Activated CD4-positive, alpha-beta T cell treated with anti-CD3 and anti-CD28 coated beads, Interleukin-2, amount 10 ng/mL, durations not matched to agents 24 days and 14 days (primary cell): ENCODE results near the gene OCA2. TPM values are rescaled to one million over a fixed set of nuclear protein-coding genes. Genes with fewer than 3 reads are reported as not detected.

ENCODE experiments used
- DNase-seq: peaks from one replicate; pipeline ENCODE4 v3.0.0; 2022
- H3K27ac Mint-ChIP-seq: one replicate; pipeline ENCODE4 v1.8.0; 2022; ENCODE audit warnings: mild to moderate bottlenecking, mixed read lengths
- H3K27me3 Mint-ChIP-seq: one replicate; pipeline ENCODE4 v1.8.0; 2022; ENCODE audit warnings: mixed read lengths
- H3K36me3 Mint-ChIP-seq: one replicate; pipeline ENCODE4 v1.8.0; 2022; ENCODE audit warnings: low read depth, mild to moderate bottlenecking, mixed read lengths
- H3K4me1 Mint-ChIP-seq: one replicate; pipeline ENCODE4 v1.8.0; 2021; ENCODE audit warnings: mixed read lengths
- H3K4me3 Mint-ChIP-seq: one replicate; pipeline ENCODE4 v1.8.0; 2022; ENCODE audit warnings: mild to moderate bottlenecking, moderate library complexity, mixed read lengths
- H3K9me3 Mint-ChIP-seq: one replicate; pipeline ENCODE4 v1.8.0; 2021; ENCODE audit warnings: mixed read lengths
- intact Hi-C: fragments of 100-400 bp; cut with micrococcal nuclease; formaldehyde crosslinking; loops from one replicate; pipeline ENCODE4 v1.15.1; 2023
- total RNA-seq: library from RNA; stranded (reverse); gene quantifications from 2 replicates; pipeline ENCODE4 v1.2.3, GENCODE V29; 2022

The OCA2 gene
- total RNA-seq, 1 donor from 2014 or later = not detected

DNA sequence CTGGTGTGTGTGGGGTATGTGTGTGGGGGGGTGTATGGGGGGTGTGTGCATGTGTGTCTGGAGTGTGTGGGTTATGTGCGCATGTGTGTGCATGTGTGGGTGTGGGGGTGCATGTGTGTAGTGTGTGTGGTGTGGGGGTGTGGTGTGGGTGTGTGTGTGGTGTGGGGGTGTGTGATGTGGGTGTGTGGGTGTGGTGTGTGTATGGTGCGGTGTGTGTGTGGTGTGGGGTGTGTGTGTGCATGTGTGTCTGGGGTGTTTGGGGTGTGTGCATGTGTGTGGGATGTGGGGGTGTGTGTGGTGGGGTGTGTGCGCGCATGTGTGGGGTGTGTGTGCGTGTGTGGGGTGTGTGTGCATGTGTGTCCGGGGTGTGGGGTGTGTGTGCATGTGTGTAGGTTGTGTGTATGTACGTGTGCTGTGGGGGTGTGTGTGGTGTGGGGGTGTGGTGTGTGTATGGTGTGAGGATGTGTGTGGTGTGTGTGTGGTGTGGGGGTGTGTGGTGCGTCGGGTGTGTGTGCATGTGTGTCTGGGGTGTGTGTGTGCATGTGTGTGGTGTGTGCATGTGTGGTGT, 6.2 kb upstream of the OCA2 start:
- H3K4me1 Mint-ChIP-seq = peaks cover 7% of the 10 kb centered on the region
- DNase-seq = no peak
- H3K27ac Mint-ChIP-seq = no peak overlapping the region
- no peaks in the 10 kb centered on the region for H3K36me3 Mint-ChIP-seq
- H3K4me3 Mint-ChIP-seq = peak overlapping the region; percentile 72
- no peaks in the 10 kb centered on the region for H3K9me3 Mint-ChIP-seq
- intact Hi-C loops = no loop called here
- peaks cover 33% of the 10 kb centered on the region for H3K27me3 Mint-ChIP-seq

DNA sequence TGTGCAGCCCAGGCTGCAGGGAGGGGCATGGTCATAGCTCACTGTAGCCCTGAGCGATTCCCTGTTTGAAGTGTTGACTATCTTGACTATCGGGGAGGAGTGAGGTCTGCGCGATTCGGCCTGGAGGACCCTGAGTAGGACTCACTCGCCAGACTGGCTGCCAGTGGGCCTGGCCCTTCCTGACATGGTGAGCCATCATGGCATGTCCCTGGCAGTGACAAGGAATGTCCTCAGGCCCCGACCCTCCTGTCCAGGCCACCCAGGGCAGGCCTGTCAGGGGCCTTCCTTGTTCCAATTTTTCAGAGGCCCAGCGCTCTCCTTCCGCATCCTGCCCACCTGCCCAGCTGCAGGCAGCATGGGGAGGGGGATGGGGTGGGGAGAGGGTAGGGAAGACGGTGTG, 5.2 kb upstream of the OCA2 start:
- intact Hi-C loops = no loop called here
- Mint-ChIP-seq H3K4me3 (no peak overlapping the region), H3K27ac (no peak overlapping the region), H3K36me3 (no peaks in the 10 kb centered on the region), H3K27me3 (peaks cover 42% of the 10 kb centered on the region), H3K9me3 (no peaks in the 10 kb centered on the region), H3K4me1 (peaks cover 10% of the 10 kb centered on the region)
- DNase-seq = no peak

DNA sequence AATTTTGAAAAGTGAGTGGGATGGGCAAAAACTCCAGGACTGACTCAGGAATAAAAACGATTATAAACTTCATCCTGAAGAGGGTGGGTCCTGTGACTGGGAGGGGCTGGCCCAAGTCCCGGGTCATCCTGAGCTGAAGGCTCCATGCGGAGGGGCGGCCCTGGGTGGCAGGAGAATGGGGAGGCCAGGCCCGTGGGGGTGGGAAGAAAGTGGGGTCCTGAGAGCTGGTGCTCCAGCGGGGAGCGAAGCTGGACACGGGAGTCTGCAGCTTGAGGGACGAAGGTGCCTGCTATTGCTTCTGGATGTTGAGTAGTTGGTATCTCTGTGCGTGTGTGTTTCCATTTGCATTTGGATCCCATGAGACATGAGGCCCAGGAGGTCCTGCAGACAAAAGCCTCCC, 4.7 kb upstream of the OCA2 start:
- intact Hi-C loops = no loop called here
- Mint-ChIP-seq H3K4me3 (no peak overlapping the region), H3K4me1 (peaks cover 10% of the 10 kb centered on the region), H3K27me3 (peaks cover 45% of the 10 kb centered on the region), H3K36me3 (no peaks in the 10 kb centered on the region), H3K27ac (no peak overlapping the region), H3K9me3 (no peaks in the 10 kb centered on the region)
- no peak for DNase-seq

DNA sequence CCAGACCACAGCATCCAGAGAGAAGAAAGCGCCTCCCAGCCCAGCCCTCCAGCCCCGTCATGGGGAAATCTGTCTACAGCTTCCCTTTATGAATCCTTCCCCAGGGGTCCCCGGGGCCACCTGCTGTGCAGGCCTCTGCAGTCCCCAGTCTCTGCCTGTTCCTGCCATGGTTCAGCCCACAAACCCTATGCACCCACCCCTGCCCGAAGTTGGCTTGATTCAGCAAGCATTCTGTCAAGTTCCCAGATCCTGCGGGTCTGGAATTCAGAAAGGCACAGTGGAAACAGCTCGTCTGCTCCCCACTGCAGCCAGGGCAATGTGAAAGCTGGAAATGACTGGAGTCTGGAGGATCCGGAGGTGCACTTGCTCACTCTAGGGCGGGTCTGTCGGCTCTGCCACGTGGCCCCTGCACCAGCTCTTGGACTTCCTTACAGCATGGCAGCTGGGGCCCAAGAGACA, 2.9 kb upstream of the OCA2 start:
- no peak overlapping the region for H3K4me3 Mint-ChIP-seq
- H3K27ac Mint-ChIP-seq = no peak overlapping the region
- DNase-seq = no peak
- H3K4me1 Mint-ChIP-seq = peaks cover 17% of the 10 kb centered on the region
- H3K27me3 Mint-ChIP-seq = peaks cover 50% of the 10 kb centered on the region
- intact Hi-C loops = no loop called here
- H3K36me3 Mint-ChIP-seq = no peaks in the 10 kb centered on the region
- H3K9me3 Mint-ChIP-seq = no peaks in the 10 kb centered on the region

DNA sequence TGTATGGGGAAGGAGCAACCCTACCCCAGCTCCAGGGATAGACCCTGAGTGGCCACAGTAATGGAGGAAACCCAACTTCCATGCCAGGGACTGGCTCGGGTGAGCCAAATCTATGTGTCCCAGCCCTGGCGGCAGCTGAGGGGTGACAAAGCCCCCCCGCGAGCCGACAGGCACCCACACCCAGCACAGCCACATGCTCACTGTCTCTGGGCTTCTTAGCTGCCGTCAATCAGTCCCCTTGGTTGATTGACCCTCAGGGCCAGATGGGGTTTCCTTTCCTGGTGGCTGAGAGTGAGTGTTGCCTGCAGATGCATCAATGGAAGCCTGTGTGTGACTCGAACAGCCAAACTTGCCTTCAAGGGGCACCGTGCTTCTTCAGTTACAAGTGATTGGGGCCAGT, 2.1 kb upstream of the OCA2 start:
- H3K27ac Mint-ChIP-seq = no peak overlapping the region
- no peak overlapping the region for H3K4me3 Mint-ChIP-seq
- intact Hi-C loops = no loop called here
- H3K27me3 Mint-ChIP-seq = peaks cover 51% of the 10 kb centered on the region
- no peaks in the 10 kb centered on the region for H3K9me3 Mint-ChIP-seq
- no peak for DNase-seq
- peaks cover 18% of the 10 kb centered on the region for H3K4me1 Mint-ChIP-seq
- no peaks in the 10 kb centered on the region for H3K36me3 Mint-ChIP-seq

DNA sequence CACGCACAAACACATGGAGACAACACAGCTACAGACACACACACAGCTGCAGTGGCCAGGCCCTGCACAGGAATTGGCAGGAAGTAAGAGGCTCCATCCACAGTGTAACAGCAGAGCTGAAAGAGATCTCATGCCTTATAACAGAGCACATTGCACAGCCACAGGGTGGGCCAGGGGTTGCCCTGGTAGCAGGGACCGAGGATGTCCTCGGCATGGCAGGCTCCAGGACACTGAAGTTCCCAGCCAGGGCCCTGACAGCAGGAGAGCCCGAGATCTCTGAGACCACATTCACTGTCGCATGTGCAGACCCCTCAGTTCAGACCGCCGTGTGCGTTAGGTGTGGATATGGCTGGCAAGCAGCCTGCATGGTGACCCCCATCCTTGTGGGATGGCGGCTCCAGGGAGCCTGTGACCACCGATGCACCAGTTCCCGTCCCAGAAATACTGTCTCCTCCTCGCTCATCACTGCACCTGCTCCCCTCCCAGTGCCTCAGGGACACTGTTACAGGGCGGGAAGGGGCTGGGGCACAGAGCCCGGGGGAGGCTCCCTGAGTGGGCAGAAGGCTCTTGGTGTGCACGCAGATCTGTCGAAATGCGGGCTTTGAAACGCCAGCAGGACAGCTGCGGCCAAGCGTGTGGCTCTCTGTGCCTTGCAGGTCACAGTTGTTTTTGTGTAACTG, 1.5 kb upstream of the OCA2 start:
- Mint-ChIP-seq H3K4me1 (peaks cover 17% of the 10 kb centered on the region), H3K9me3 (no peaks in the 10 kb centered on the region), H3K27me3 (peaks cover 51% of the 10 kb centered on the region), H3K36me3 (no peaks in the 10 kb centered on the region), H3K27ac (no peak overlapping the region), H3K4me3 (peak overlapping the region; percentile 2)
- intact Hi-C loops = no loop called here
- no peak for DNase-seq

DNA sequence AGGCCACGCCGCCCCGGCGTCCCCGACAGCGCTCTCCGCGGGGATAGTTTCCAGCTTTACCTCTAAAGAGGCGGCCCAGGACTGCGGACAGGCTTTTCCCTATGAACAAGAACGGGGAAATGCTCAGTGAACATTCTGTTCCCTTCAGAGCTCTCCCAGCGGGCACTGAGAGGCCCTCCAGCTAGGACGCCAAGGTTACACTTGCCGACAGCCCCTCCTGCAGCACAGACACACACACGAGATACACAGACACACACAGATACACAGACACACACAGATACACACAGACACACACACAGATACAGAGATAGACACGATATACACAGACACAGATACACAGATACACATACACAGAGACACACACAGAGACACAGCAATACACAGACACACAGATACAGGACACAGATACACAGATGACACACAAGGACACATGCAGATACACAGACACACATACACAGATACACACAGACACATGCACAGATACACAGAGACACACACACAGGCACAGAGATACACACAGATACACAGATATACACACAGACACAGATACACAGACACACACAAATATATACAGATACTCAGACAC, 533 bp upstream of the OCA2 start:
- Mint-ChIP-seq H3K4me1 (peaks cover 16% of the 10 kb centered on the region), H3K27me3 (peaks cover 48% of the 10 kb centered on the region), H3K9me3 (no peaks in the 10 kb centered on the region), H3K36me3 (no peaks in the 10 kb centered on the region), H3K27ac (no peak overlapping the region), H3K4me3 (peak overlapping the region; percentile 31)
- intact Hi-C loops = no loop called here
- no peak for DNase-seq

DNA sequence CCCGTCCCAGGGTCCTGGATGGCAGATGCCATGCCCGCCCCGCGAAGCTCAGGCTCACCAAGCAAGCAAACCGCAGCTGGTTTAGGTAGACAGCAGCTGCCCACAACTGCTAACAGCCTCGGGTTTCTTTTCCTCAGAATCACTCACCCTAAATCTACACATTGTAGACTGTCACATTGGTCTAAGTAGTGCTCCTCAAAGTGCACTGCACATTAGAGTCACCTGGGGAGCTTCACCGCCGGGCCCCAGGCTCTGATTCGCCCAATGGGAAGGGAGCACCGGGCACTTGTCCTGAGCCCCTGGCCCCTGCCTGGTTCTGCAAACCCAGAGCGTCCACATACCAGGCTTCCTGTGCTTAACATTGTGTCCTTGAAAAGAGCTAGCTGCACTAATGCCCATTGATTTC, 752 bp downstream of the OCA2 start:
- Mint-ChIP-seq H3K27ac (no peak overlapping the region), H3K36me3 (no peaks in the 10 kb centered on the region), H3K4me1 (peaks cover 16% of the 10 kb centered on the region), H3K4me3 (no peak overlapping the region), H3K27me3 (peaks cover 54% of the 10 kb centered on the region), H3K9me3 (no peaks in the 10 kb centered on the region)
- DNase-seq = no peak
- intact Hi-C loops = no loop called here

DNA sequence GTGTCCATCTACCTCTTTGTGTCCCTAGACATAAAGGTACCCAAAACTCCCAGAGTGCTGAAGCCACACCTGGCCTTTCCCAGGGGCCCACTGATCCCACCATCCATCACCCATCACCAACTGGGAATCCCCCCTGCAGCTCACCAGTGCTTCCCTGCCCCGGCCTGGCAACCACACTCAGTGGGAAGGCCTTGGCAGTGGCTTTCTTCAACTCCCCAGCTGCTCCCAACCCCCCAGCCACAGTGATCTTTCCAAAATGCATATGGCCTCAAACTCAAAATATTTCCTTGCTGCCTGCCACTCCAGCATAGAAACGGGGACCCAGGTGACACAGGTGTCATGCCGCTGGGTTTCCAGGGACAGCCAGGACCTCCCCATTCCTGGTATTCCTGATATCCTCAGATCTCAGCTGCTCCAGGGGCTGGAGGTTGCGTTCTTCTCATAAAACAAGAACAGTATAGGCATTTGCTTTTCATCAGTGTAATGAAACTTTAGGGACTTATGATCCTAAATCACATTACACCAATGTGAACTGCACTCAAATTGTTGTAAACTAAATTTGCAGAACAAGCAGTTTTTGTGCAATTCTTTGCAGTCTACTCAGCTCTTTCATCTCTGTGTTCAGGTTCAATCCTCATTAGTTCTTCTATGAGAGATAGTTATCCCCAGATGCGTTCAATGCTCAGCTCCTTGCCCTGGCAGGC, 1.3 kb downstream of the OCA2 start:
- intact Hi-C loops = no loop called here

DNA sequence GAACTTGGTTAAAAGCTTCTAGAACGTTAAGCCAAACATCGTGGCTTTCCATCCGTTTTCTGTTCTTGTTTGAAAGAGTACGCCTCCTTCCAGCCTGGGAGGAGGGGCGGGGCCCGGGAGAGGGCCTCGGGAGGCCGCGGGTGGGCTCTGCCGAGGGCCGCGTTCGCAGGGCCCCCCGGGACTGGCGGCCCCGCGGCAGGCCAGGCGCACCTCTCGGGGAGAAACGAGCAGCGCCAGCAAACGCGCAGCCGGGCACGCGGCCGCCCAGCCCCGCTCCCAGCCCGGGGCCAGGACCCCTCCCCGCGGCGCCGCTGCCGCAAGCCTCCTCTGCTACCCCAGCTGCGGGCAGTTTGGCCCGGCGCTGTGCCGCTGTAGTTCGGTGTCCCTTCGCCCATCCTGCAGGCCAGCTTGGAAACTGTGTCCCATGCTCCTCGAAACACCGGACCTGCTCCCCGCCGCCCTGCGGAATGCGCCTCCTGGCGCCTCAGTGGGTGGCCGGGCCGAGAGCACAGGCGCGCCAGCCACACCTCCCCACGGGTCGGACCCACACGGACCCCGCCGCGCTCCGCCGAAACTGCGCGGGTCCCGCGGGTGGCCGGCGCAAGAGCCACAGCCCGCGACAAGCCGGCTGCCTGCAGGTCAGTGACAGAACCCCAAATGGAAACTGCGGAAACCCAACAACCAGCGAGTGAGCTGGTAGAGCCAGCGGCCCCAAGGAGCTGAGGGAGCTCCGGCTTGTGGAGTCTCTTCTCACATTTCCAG, 2.3 kb downstream of the OCA2 start:
- no peaks in the 10 kb centered on the region for H3K36me3 Mint-ChIP-seq
- DNase-seq = peak; percentile 64

More for the DNA sequence above, 1.3 kb downstream of the OCA2 start:
- Mint-ChIP-seq H3K4me3 (peak overlapping the region; percentile 76), H3K4me1 (peaks cover 16% of the 10 kb centered on the region), H3K9me3 (peaks cover under 1% of the 10 kb centered on the region), H3K27ac (no peak overlapping the region), H3K27me3 (peaks cover 56% of the 10 kb centered on the region), H3K36me3 (no peaks in the 10 kb centered on the region)
- DNase-seq = no peak

DNA sequence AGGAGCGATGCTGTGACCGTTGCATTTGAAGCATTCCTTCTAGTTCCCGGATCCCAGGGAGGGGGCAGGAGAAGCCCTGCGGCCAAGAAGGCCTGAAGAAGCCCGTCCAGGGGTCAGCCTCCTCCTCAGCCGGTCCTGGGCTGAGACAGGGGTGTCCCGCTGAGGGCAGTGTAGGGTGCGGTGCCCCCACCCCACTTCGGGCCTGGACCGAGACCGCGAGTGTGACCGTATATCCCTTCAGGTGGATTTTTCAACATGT, 2.8 kb downstream of the OCA2 start:
- no peak for DNase-seq
- H3K27ac Mint-ChIP-seq = no peak overlapping the region
- H3K36me3 Mint-ChIP-seq = no peaks in the 10 kb centered on the region
- intact Hi-C loops = no loop called here
- H3K4me1 Mint-ChIP-seq = peaks cover 16% of the 10 kb centered on the region
- H3K9me3 Mint-ChIP-seq = peaks cover 3% of the 10 kb centered on the region
- peak overlapping the region; percentile 89 for H3K4me3 Mint-ChIP-seq
- H3K27me3 Mint-ChIP-seq = peaks cover 63% of the 10 kb centered on the region

More for the DNA sequence above, 2.3 kb downstream of the OCA2 start:
- H3K4me3 Mint-ChIP-seq = peak overlapping the region; percentile 89
- H3K9me3 Mint-ChIP-seq = peaks cover 3% of the 10 kb centered on the region
- no peak overlapping the region for H3K27ac Mint-ChIP-seq
- peaks cover 16% of the 10 kb centered on the region for H3K4me1 Mint-ChIP-seq
- intact Hi-C loops = no loop called here
- peaks cover 63% of the 10 kb centered on the region for H3K27me3 Mint-ChIP-seq

DNA sequence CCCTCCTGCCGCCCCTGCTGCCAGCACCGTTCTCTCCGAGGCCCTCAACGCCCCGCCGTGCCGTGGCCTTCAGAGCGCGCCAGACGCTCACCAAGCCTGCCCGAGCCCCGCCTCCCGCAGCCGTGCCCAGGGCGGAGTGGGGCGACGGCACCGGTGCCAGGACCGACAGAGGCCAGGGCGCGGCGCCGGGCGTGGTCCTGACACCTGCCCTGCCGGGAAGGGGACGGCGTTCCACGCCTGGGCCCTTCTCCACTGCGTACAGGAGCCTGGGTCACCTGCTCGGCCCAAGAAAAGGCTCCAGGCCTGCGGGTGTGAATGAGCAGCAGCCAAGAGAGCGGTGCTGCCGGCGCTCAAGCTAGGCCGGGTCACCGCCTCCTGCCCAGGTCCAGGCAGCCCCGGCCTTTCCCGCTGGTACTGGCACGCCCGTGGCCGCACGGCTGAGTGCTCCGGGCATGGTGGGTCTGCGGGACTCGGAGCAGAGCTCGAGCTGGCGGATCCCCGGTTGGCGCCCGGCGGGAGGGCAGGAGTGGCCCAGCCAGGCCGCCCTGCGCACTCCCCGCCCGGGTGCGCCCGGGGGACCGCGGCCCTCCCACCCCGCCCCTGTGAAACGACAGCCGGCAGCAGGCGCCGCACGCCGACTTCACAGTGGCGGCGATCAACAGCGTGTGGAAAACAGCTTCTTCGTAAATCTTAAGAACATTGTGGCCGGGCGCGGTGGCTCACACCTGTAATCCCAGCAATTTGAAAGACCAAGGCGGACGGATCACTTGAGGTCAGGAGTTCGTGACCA, 4.2 kb downstream of the OCA2 start:
- peak overlapping the region; percentile 89 for H3K4me3 Mint-ChIP-seq
- H3K27me3 Mint-ChIP-seq = peaks cover 67% of the 10 kb centered on the region
- peaks cover 12% of the 10 kb centered on the region for H3K9me3 Mint-ChIP-seq
- peaks cover 16% of the 10 kb centered on the region for H3K4me1 Mint-ChIP-seq
- no peak overlapping the region for H3K27ac Mint-ChIP-seq
- intact Hi-C loops = no loop called here
- peaks cover 2% of the 10 kb centered on the region for H3K36me3 Mint-ChIP-seq
- peak; percentile 75 for DNase-seq
